Measurements from ENCODE around the gene PYGO2.
A peak's percentile ranks its signal among the peaks of the same experiment; 100 is the strongest.
"Not testable (repeated sequence)": the region's sequence is repeated elsewhere in the genome, so short reads cannot be mapped to it uniquely, and the experiment has no call there.

The PYGO2 gene

GRCh38 chr1:154977762-154978161 is 16.2 kb upstream of the PYGO2 start:
- not testable (repeated sequence) for DNase-seq

GRCh38 chr1:154975409-154976059 is 14.0 kb upstream of the PYGO2 start:
- DNase-seq: peak; percentile 34 to 41

GRCh38 chr1:154974808-154975408 is 13.3 kb upstream of the PYGO2 start:
- DNase-seq: peak in 1 of 2 donors; percentile 96

- DNase-seq: peak; percentile 97 to 100
Measured at GRCh38 chr1:154974102-154974807, 12.7 kb upstream of the PYGO2 start, which contains the start of gene CKS1B. Gene CKS1B (plus strand): TSS chr1:154974681. CDS start chr1:154974746, 65 bp downstream.

- DNase-seq: peak; percentile 87 to 89
Measured at GRCh38 chr1:154973344-154974101, 11.9 kb upstream of the PYGO2 start.

- no peak for DNase-seq
Measured at GRCh38 chr1:154972517-154973343, 11.1 kb upstream of the PYGO2 start.

- DNase-seq: no peak
Measured at GRCh38 chr1:154972213-154972516, 10.6 kb upstream of the PYGO2 start.

- no peak for DNase-seq
Measured at GRCh38 chr1:154971341-154971998, 9.9 kb upstream of the PYGO2 start.

GRCh38 chr1:154970631-154971340 is 9.2 kb upstream of the PYGO2 start, which contains the start of gene SHC1:
Gene SHC1 (minus strand): TSS chr1:154970747. CDS start chr1:154970526, 221 bp downstream.
- DNase-seq: peak in 1 of 2 donors; percentile 27

- DNase-seq: no peak
Measured at GRCh38 chr1:154969860-154970452, 8.4 kb upstream of the PYGO2 start.

- no peak for DNase-seq
Measured at GRCh38 chr1:154969246-154969645, 7.7 kb upstream of the PYGO2 start.

- no peak for DNase-seq
Measured at GRCh38 chr1:154968731-154969130, 7.1 kb upstream of the PYGO2 start.

GRCh38 chr1:154967331-154967950 is 5.9 kb upstream of the PYGO2 start:
- no peak for DNase-seq

- no peak for DNase-seq
Measured at GRCh38 chr1:154966111-154966510, 4.5 kb upstream of the PYGO2 start.

GRCh38 chr1:154964359-154964758 is 2.8 kb upstream of the PYGO2 start:
- DNase-seq: no peak

- DNase-seq: no peak
Measured at GRCh38 chr1:154963643-154964042, 2.1 kb upstream of the PYGO2 start.

- no peak for DNase-seq
Measured at GRCh38 chr1:154962795-154963330, 1.3 kb upstream of the PYGO2 start.

GRCh38 chr1:154962156-154962749 is 671 bp upstream of the PYGO2 start:
- no peak for DNase-seq

- DNase-seq: no peak
Measured at GRCh38 chr1:154960446-154961136, 991 bp downstream of the PYGO2 start.

Measured in bone marrow (tissue), 2 donors.